Non-pigmented ciliary epithelial cell (primary cell): Measurements from ENCODE around the gene E2F1.
"Not testable (repeated sequence)": the region's sequence is repeated elsewhere in the genome, so short reads cannot be mapped to it uniquely, and the experiment has no call there.

ENCODE experiments used
- DNase-seq: peaks from one replicate; pipeline ENCODE4 v3.0.0-alpha.2; 2010; ENCODE audit warnings: low read depth

The E2F1 gene

DNA sequence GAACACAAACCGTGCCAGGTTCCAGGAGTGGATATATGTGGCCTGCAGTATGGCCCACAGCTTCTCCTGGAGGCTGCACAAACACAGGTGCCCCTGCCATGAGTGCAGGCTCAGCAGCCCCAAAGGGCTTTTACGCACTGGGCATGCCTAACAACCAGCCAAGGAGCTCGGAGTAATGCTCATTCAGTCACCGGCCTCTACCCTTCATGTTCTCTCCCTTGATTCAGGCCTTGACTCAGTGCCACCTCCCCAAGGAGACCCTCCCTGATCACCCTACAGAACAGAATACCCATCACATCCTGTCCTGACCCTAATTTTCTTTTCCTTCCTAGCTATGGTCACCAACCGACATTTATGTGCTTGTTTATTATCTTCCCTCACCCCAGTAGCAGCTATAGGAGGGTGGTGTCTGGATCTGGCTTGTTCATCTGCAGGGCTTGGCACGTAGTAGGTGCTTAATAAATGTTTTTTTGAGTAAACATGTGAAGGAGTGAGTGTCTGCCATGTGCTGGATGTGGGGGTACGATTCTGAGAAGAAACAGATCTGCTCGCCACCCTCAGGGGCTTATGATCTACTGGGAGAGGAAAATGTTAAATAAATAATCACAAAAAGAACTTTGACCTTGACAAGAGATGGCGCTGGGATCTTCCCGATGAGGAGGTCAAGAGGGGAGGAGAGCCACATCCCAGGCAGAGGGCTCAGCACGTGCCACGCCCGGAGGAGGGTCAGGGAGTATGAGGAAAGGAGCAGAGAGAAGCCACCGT is 24.7 kb upstream of the E2F1 start:
- DNase-seq, result no peak

DNA sequence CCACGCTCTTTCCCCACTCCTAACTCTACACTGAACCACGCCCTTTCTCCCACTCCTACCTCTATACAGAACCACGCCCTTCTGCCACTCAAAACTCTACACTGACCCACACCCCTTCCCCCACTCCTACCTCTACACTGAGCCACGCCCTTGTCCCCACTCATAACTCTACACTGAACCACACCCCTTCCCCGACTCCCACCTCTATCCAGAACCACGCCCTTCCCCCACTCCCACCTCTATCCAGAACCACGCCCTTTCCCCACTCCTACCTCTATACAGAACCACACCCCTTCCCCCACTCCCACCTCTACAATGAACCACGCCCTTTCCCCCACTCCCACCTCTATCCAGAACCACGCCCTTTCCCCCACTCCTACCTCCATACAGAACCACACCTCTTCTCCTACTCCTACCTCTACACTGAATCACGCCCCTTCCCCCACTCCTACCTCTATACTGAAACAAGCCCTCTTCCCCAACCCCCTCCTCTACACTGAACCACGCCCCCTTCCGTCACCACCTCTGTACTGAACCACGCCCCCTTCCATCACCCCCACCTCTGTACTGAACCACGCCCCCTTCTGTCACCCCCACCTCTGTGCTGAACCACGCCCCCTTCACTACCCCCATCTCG is 23.8 kb upstream of the E2F1 start:
- DNase-seq, result no peak

DNA sequence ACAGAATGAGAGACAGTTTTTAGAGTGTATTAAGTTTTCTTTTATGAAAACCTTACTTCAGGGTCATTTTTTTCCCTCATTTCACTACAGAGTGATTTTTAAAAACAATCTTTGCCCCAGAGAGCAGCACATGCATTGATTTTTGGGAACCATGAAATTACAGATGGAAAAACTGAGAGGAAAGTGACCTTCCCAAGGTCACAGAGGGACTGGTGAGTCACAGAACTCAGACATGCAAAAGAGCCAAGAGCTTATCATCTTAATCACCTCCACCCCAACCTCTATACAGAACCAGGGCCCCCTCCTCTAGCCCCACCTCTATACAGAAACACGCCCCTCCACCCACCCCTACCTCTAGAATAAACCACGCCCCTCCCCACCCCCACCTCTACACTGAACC is 23.2 kb upstream of the E2F1 start:
- DNase-seq, result no peak

DNA sequence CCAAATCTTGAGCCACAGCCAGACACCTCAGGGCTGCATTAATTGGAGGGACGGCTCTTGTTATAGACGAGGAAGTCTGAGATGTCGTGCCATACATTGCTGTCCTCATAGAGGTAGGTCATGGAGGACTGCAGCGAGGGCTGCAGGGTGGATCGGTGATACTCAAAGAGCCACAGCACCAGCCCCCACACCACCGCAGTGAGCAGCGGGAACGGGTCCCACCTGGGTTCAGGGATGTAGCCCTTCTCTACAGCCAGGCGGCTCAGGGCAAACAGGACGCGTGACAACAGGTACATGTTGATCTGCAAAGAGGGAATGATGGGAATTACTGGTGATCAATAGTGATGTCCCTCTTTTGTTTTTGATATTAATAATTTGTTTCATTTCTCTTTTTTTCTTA is 21.5 kb upstream of the E2F1 start:
- DNase-seq, result no peak

DNA sequence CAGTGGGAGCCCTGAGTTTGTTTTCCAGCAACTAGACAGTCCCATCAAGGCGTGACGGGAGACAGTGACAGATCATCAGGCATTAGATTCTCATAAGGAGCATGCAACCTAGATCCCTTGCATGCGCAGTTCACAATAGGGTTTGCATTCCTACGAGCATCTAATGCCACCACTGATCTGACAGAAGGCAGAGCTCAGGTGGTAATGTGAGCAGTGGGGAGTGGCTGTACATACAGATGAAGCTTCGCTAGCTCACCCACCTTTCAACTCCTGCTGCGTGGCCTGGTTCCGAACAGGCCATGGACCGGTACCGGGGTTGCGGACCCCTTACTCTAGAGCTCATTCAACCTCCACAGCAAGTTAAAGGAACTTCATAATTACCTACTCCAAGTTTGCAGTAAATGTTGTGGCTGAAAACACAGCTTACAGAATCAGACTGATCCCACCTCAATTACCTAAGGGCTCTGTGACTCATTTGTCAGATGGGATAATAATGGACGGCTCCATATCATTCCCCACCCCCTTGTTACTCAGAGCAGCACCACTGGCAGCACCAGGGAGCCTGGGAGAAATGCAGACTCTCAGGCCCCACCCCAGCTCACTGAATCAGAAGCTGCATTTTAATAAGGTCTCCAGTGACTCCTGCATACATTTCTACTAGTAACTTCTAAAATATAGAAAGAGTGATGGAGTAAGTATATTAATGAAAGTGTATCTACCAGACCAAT is 18.2 kb upstream of the E2F1 start:
- no peak for DNase-seq

DNA sequence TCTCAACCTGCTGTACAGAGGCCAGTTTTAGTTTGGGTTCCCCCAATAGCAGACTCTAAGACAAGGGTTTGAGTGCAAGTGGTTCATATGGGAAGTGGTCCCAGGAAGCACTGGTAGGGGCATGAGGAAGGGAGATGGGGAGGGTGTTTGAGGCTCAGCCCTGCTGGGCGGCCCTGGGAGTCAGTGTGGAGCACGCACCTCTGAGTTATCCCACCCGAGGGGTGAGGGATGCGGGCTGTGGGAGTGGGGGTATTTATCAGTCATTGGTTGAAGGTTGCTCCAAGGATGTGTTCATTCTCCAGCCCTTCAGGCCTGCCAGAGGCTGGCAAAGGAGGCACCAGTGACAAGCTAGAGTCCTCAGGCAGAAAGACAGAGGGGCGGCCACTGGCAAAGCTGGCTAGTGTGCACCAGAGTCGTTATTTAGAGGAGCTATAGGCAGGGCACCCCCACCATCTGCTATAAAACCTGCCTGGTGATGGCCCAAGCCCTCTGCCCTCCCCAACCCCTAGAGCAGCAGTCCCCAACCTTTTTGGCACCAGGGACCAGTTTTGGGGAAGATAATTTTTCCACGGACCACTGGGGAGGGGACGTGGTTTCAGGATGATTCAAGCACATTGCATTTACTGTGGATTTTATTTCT is 17.4 kb upstream of the E2F1 start:
- no peak for DNase-seq

DNA sequence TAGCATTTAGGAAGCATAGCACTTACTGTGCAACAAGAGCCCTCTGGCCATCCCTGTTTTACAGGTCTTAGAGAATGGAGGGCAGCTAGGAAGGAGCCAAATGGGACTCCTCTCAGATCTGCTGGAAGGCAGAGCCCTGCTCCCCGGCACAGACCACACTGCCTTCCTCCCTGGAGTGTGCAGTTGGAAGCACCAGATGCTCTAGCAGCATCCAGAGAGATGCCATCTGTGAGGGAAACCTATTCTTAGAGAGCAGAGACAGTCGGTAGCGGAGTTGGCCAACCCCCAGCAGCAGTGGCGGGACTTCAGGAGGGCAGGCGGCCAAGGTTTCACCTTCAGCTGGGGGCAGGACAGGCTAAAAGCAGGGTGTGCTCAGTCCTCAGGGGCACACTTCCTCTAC is 16.7 kb upstream of the E2F1 start:
- no peak for DNase-seq

DNA sequence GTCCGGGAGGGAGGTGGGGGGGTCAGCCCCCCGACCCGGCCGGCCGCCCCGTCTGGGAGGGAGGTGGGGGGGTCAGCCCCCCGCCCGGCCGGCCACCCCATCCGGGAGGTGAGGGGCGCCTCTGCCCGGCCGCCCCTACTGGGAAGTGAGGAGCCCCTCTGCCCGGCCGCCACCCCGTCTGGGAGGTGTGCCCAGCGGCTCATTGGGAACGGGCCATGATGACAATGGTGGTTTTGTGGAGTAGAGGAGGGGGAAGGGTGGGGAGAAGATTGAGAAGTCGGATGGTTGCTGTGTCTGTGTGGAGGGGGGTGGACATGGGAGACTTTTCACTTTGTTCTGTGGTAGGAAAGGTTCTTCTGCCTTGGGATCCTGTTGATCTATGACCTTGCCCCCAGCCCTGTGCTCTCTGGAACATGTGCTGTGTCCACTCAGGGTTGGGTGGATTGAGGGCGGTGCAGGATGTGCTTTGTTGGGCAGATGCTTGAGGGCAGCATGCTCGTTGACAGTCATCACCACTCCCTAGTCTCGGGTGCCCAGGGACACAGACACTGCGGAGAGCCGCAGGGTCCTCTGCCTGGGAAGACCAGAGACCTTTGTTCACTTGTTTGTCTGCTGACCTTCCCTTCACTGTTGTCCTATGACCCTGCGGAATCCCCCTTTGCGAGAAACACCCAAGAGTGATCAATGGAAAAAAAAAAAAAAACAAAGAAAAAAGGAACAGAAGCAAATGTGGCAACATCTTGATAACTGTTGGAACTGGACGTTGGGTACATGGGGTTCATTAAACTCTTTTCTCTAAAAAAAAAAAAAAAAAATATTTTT is 15.7 kb upstream of the E2F1 start:
- no peak for DNase-seq

DNA sequence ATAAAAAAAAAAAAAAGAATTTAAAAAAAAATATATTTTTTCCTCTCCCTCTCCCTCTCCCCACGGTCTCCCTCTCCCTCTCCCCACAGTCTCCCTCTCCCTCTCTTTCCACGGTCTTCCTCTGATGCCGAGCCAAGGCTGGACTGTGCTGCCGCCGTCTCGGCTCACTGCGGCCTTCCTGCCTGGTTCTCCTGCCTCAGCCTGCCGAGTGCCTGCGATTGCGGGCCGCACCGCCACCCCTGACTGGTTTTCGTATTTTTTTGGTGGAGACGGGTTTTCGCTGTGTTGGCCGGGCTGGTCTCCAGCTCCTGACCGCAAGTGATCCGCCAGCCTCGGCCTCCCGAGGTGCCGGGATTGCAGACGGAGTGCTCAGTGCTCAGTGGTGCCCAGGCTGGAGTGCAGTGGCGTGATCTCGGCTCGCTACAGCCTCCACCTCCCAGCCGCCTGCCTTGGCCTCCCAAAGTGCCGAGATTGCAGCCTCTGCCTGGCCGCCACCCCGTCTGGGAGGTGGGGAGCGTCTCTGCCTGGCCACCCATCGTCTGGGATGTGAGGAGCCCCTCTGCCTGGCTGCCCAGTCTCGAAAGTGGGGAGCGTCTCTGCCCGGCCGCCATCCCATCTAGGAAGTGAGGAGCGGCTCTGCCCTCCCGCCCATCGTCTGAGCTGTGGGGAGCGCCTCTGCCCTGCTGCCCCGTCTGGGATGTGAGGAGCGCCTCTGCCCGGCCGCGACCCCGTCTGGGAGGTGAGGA is 14.7 kb upstream of the E2F1 start:
- not testable (repeated sequence) for DNase-seq

DNA sequence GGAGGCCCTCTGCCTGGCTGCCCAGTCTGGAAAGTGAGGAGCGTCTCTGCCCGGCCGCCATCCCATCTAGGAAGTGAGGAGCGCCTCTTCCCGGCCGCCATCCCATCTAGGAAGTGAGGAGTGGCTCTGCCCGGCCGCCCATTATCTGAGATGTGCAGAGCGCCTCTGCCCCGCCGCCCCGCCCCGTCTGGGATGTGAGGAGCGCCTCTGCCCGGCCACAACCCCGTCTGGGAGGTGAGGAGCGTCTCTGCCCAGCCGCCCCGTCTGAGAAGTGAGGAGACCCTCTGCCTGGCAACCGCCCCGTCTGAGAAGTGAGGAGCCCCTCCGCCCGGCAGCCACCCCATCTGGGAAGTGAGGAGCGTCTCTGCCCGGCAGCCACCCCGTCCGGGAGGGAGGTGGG is 12.8 kb upstream of the E2F1 start:
- not testable (repeated sequence) for DNase-seq

DNA sequence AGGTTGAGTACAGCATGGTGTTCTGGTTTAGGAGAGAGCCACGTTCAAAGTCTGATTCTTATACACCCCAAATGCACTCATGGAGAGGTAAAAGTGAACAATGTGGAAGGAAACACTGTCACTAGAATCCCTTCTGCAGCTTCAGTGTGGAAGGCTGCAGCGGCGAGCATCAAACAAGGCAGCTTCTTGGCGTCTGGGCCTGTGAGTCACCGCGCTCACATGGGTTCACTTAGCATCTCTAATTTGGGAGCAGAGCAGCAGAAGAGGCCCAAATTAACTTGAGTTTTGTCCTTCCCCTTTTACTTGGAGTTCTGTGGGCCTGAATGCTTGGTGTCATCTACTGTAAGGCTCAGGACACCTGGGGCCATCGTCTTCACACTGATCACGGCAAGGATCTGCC is 10.9 kb upstream of the E2F1 start:
- no peak for DNase-seq

DNA sequence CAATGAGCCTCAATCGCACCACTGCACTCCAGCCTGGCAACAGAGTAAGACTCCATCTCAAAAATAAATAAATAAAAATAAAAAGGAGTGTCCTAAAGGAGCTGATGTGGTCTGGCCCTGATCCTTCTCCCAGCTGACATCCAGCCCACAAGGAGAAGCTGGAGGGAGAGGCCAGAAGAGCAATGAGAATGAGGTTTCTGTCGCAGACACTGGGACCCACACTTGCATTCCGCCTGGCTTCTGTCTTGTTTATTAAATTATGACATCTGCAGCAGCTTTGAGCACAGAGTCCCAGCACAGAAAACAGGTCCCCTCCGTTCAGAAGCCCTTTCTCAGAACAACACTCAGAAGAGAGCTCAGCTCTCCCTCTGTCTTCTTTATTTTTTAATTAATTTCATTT is 10.3 kb upstream of the E2F1 start:
- no peak for DNase-seq

DNA sequence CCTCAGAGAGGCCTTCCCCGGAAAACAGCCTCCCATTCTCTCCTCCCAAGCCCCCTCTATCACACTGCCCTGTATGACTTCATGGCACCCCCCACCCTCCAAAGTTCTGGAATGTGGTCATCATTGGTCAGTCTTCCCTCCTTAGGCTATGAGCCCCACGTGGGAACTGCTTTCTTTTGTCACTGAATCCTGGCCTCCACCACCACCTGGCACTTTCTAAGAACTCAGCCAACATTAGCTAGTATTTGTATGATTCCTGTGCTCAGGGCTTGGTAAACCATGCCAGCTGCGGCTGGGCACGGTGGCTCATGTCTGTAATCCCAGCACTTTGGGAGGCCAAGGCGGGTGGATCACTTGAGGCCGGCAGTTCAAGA is 8.4 kb upstream of the E2F1 start:
- DNase-seq, result no peak

DNA sequence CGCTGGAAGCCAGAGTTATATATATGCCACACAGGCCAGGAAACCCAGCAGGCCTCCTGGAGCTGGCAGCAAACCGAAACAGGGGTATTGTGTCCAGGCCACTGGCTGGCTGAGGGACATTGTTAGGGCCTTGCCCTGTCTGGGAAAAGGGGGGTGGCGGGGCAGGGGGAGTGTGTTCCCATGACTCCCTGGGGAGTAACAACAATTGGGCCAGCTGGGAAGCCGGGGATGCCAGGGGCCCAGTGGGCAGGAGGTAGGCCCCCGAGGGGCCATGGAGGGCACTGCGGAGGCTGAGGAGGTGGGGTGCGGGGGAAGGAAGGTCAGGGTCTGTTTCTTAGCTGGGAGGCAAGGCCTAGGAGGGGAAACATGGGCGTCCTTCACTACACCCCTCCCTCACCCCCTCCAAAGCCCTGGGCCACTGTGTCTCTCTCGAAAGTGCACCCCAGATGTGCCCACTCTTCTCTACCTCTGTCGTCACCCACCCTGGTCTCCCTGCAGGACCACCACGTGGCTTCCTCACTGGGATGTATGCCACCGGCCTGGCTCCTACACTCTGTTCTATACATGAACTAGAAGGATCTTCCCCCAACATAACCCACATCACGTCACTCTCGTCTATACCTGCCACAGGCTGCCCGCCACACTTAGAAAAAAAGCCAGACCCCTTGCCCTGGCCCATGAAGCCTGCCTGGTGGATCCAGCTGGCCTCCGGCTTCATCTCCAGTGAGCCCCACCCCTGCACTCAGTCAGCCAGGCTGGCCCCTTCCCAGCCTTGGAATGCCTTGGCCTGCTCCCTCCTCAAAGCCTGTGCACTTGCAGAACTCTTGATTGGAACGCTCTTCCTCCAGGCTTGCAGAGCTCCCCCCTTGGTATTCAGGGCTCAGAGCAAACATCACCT is 7.8 kb upstream of the E2F1 start:
- DNase-seq, result no peak

DNA sequence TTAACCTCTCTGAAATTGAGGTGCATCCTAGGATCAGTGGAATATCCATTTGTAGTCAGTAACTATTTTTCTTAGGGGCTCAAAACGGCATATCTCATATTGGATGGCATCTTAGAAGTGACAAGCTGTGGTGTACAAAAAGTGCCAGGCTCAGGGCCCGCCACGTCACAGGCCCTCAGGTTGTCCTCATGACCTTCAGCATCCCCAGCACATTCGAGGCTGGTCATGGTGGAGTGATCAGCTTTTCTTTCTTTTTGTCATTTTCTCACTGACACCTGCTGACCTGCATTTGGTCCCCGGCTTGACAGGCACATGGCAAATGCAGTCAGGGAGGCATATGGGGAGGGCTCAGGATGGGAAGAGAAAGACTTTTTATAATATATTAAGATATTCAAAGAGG is 7.1 kb upstream of the E2F1 start:
- DNase-seq, result no peak

DNA sequence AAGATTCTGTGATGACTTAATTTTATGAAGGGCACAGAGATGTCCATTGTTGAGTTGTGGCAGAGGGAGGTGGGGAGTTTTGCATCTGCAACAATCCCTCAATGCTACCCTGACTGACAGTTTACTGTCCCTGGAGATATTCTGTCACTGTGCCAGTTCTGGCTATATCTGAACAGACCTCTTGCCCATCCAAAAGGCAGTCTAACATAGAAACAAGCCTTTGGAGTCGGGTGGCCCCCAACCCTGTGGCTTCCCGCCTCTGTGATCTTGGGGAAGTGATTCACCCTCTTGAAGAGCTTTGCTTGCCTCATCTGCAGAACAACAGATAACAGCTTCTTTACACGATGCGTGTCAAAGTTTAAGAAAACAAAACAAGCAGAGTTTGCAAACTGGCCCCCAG is 3.8 kb upstream of the E2F1 start:
- DNase-seq, result peak; percentile 31

DNA sequence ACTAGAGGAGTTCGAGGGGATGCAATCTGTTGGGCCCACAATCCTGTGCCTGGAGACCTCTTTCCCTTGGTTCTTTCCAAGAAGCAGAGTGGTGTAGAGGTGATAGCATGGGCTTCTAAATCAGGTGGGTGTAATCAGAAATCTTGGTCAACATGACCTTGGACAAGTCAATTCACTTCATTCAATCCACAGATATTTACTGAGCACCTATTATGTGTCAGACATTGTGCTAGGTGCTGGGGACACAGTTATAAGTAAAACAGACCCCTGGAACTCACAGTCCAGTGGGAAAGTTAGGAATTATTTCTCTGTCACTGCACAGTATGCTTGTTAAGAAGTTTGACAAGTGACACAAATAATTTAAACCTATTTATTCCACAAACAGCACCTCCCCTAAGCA is 3.3 kb upstream of the E2F1 start:
- no peak for DNase-seq

DNA sequence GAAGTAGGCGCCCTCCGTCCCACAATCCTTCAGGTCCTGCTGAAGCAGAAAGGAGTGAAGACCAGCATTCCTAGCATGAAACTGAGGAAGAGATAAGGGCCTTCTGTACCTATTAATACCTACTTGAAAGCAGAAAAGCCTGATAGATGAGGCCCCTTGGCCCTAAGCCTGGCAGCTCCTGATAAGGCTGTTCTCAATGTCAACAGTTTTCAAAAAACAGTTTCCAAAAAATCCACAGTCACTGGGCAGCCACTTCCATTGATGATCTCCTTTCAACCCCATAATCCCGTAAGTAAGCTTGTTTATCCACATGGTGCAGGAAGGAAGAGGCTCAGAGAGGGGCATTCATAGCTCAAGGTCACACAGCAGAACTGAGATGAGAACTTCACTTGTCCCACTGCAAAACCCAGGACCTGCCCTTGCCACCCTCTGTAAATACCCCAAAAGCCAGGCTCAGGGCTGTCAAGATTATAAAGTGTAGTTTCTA is 2.8 kb upstream of the E2F1 start:
- no peak for DNase-seq

DNA sequence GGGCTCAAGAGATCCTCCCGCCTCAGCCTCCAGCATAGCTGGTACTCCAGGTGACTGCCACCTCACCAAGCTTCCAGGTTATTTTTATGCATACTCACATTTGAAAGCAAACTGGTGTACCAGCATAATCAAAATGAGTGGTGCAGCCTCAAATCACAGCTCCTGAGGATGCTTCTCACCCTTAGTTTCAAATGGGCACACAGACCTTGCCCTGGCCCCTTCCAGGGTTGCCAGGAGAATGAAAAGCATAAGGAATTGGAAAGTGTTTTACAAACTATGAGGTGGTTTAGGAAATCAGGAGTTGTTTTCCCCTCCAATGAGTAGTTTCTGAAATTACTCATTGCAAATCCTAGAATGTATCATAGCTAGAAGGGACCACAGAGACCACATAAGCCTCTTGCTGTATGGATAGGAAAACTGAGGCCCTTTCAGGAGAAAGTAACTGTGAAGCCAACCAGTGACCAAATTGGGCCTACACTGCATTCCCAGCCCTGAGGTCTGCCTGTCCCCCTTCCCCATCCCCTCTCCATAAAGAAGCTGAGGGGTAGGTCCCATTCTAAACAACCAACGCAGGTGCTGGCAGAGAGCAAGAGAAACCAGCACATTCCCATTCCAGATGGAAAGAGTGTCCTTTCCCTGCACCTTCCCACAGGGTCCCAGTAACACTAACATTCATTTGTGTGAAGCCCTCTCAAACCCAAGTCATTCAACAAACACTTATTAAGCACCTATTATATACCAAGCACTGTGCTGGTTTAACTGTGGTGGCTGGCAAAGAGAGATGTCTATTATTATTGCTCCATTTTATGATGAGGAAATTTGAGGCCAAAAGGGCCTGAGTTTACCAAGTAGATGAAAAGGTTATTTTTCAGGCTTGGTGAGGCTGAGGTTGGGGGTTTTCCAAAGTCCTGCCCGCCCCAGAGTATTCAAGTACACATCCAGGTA is 2.1 kb upstream of the E2F1 start:
- no peak for DNase-seq
